Activated effector memory CD4-positive, alpha-beta T cell treated with anti-CD3 and anti-CD28 coated beads, Interleukin-2, amount 50 U/mL, for 16 hours (primary cell): ENCODE measurements around the gene RDM1.
"Not testable (repeated sequence)": the region's sequence is repeated elsewhere in the genome, so short reads cannot be mapped to it uniquely, and the experiment has no call there.

ENCODE experiments used
- DNase-seq: peaks from one replicate; pipeline ENCODE4 v3.0.0-alpha.2; 2020

Gene RDM1

DNA sequence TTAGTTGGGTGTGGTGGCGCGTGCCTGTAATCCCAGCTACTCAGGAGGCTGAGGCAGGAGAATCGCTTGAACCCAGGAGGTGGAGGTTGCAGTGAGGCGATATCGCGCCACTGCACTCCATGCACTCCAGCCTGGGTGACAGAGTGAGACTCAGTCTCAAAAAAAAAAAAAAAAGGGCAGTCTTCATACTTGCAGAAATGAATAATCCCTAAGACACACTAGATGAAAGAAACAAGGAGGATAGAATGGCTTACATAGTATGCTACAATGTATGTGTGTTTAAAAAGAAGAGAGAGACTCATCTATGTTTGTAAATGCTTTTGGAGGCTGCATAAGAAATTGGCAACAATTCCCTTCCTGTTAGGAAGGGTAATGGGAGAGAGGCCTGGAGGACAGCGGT, 32.8 kb downstream of the RDM1 start:
- DNase-seq = not testable (repeated sequence)

DNA sequence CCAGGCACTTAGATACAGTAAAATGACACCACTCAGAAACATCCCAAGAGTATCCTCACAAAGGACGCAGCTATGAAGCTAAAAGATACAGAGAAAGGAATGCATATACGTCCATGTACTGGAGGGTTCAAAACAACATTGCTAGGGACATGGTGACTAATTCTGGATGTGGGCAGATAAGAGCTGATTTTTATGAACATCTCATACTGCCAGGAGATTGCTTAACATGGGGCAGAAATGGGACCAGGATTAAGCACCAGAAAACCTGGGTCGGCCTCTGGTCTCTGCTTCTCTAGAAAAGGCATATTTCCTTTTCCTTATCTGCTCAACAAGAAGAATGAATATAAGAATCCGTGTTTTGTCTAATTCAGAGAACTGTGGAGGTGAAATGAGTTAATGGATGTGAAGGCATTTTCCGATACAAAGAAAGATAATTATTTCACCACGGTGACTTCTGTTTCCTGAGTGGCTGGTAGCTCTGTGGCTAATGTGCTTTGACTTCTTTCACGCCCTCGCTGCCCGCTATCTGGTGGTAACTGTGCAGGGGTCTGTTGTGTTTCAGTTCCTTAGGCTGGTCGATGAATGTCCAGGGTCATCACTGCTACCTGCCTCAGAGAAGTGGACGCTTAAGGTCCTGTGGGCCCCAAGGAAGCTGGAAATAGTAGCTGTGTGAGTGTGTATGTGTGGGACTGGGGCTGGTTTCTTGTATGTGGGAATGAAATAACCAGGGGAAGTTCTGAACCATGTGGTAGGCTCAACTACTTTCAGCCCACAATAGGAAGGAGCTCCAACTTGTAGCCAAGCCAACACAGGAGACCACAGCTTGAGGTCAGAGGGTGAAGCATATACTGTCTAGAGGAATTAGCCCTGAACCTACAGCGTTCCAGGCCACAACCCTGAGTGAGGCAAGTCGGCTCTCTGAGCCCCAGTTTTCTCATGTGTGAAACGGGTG, 34.7 kb downstream of the RDM1 start:
- DNase-seq = no peak

DNA sequence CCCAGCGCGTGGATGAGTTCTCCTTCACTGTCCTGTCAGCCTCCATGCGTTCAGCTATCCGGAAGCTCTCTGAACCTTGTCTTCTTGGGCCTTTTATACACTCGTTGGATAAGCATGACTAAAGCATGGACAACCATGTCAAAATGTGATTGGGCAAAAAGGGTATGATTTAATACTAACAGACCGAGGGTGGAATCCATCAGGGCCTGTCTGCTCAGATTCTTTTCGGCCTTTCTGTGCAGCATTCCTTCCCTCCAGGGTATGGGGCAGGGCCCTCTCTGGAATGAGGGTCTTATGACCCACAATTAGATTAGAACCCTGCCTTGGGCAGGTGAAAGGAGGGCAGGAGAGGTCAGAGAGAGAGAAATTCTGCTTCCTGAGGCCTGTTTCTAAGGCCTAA, 36.4 kb downstream of the RDM1 start:
- DNase-seq = no peak

DNA sequence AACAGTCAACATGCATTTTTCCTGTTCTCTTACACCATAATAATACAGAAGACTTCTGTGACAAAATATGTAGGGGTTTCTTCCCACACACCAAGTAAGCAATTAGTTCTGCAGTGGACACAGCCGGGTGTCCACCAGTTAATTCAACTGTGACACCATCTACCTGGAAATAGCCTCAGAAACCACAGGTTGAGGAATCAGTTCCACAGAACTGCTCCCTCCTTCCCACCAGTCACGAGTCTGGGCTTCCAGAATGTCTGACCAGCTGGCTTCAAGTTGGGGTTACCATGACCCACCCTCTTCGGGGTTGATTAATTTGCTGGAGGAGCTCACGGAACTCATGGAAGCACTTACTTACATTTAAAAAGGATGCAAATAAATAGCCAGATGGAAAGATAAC, 36.8 kb downstream of the RDM1 start:
- no peak for DNase-seq

DNA sequence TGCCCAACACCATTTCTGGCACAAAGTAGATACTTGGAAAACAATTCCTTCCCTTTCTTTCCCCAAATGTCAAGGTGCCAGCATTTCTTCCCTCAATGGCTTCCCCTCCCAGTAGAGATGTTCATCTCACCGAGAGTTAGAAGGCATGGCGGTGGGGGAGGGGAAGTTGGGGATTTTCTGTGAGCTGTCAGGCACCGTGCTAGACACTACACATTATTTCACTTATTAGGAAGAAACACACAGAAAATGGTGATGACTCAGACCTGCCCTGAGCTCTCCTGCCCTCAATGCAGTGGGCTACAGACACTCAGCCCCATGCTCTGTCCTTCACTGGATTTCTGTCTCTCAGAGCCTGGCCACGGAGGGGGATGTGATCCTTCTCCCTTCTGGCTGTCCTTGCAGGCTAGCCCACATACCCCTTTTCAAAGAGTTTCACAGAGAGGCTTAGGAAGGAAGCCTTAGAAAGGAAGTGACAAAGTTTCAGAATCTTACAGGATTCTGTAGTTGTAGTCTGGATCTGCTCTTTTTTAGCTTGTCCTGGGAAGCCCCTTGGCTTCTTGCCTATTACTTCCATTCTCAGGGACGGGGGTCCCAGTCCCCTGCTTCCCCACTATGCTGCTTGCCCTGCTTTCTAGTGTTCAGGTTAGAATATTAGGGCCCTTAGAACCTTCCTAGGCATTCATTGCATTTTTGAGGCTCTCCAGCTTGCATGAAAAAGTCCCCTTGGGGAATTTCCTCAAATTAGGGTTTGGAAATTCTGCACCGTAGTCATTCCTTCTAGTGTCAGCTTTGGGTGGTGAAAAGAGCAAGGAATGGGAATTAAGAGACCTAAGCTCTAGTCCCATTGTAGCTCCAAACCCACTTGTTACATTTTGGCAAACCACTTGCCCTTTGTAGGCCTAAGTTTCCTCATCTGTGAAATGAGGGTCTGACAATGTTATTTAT, 38.2 kb downstream of the RDM1 start:
- peak; percentile 80 for DNase-seq

DNA sequence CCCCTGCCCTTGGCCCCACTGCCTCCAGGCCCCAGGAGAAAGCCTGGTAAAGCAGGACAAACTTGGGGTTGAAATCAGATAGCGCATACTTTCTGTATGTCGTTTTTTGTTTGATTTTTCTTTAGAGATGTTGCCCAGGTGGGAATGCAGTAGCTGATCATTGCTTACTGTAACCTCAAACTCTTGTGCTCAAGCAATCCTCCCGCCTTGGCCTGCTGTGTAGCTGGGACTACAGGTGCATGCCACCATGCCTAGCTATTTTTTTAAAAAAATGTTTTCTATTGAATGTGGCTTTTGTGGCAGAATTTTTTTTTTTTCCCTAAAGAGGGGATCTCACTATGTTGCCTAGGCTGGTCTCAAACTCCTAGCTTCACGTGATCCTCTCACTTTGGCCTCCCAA, 39.3 kb downstream of the RDM1 start:
- DNase-seq = no peak

DNA sequence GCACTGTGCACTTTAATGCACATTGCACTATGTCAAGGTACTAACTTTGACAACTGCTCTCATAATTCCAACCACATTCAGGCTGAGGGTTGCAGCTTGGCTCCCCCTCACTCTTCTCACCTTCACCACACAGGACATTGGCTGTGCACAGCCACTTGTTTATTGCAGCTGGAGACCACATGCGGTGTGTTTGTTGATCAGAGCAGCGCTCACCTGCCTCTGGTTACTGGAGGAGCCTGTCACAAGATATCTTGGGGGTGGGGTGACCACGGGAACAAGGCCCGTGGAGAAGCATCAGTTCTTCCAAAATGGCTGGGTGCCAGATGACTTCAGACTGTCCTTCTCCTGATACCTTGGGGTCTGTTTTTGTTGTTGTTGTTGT, 39.8 kb downstream of the RDM1 start:
- peak; percentile 66 for DNase-seq

DNA sequence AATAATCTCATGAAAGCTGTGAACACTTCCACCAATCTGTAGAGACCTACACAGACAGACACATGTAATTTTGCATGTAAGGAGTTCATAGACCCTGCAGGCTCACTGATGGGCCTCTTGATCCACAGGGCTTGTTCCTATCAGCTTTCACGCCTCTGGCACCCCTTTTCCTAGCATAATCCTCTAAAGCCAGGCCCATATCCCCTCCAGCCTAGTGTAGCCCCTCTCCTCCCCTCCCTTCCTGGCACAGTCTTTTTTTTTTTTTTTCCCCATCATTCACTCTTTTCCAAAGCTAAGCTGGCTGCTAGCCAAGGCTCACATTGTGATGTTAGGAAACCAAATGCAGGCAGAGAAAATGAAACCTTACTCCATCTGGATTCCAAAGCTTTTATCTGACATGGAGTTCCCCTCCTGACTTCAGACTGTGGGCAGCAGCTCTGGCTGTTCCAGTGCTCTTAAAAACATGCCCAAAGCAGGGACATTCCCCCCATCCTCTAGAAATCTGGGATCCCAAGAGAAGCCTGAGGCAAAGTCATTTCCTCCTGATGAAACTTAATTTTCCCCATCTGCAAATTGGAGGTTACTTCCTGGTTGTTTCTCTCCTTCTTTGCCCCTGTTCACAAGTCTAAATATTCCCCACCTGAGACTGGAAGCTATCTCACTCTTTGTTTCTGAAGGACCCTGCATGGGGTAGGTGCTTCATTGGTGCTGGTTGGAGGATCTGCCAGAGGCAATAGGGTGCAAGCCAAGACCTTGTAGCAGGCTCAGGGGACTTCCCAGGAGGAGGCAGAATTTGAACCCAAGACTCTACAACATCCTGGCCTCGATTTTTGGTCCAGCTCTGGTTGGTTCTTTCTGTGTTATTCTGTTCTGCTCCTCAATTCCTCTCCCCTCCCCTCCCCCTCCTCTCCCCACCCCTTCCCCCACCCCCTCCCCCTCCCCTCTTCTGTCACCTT, 40.5 kb downstream of the RDM1 start:
- no peak for DNase-seq

DNA sequence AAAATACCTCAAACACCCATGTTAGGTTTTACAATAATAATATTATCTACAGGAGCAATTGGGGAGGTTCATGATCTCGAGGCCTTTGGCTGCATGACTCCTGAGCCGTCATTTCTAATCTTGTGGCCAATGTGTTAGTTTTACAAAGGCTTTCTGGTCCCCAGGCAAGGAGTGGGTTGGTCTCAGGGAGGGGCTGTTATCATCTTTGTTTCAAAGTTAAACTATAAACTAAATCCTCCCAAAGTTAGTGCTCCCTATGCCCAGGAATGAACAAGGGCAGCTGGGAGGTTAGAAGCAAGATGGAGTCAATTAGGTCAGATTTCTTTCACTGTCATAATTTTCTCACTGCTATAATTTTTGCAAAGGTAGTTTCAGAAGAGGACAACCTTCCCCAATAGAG, 41.3 kb downstream of the RDM1 start:
- DNase-seq = no peak

DNA sequence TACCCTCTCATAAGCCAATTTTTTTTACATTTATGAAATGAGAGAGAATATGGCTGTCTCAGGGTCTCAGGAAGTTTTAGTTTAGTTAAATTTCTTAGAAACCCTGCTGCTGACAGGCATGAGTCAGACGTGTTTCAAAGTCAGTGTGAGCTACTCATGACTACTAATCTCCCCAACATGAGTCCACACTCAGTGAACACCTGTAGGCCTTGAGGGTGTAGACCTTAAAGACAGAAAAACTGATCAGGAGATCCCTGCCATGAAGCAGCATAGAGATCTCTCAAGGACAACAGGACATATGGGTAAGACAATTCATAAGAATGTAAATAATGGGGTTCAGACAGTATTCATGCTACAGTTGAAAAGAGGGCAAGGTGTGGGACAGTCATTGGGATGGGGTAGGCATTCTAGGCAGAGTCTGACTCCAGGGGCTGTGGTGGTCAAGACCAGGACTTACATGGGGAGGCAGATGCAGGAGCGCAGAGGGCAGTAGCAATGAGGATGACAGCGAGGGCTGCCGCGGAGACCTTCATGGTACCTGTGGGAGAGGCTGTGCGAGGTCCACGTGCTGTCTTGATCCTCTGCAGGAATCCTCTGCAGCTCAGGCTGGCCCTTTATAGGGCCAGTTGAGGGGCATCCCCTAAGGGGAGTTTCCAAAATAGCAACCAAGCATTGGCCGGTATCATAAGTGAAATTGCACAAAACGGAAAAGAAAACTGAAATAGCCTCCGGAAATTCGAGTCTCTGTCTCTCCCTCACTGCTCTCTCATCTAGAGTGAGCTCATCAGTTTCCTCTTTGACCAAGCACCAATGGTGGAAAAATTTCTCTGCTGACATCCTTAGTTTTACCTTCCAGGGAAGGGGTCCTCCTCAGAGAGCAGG, 50.6 kb downstream of the RDM1 start, which contains the start of gene CCL5:
CCL5 (minus strand) TSS at position 588 of the 882 bp plus-strand sequence.
- peak; percentile 74 for DNase-seq

DNA sequence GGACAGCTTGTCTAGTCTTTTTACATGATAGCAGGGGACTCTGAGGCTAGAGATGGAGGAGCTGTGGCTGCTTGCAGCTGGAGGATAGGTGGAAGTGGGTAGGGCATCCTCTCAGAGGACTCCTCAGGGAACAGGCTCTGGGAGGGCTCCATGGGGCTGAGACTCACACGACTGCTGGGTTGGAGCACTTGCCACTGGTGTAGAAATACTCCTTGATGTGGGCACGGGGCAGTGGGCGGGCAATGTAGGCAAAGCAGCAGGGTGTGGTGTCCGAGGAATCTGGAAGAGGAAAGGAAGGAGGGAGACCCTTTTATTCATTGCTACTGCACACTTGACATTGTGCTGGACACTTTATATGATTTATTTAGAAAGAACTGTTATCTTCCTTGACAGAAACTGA, 52.2 kb downstream of the RDM1 start:
- no peak for DNase-seq

DNA sequence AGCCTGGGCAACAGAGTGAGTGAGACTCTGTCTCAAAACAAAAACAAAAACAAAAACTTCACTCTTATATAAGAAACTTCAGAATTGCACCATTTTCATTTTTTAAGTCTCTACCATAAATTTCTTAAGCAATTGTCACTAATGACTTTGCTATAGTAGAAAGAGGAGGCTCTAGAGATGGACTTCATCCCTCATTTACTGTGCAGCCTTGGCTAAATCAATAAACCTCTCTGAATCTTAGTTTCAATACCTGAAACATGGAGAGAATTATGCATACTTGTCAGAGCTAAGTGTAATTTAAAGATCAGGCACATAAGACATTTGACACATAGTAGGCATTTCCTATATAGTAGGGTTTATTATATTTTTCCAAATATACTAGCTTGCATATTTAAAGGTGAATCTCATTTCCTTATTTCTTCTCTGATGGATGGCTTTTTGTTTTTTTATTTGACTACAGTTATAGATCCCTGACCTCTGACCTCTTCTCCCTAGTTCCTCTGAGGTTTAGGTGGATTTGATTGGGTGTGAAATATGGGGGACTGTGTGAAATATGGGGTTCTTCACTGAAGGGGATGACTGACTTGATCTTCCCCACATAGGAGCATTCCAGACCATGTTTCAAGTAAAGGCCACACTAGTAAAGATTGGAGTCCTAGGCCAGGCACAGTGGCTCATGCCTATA, 53.1 kb downstream of the RDM1 start:
- no peak for DNase-seq

DNA sequence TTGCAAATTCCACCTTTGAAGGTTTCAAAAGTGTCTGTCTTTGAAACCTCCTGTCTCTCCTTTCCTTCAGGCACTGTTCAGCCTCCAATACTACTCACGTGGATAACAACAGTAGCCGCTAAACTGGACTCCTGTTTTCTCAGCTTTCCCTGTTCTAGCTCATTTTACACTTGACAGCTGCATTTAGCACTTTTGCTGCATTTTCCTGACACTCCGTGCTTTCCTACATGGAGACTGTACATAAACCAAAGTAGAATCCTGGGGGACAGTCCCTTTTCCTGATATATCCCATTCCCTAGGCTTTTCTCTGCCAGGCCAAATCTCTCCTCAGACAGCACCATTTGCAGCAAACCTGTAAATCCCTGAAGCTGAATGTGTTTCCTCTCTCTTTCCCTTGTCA, 54.0 kb downstream of the RDM1 start:
- DNase-seq = no peak

DNA sequence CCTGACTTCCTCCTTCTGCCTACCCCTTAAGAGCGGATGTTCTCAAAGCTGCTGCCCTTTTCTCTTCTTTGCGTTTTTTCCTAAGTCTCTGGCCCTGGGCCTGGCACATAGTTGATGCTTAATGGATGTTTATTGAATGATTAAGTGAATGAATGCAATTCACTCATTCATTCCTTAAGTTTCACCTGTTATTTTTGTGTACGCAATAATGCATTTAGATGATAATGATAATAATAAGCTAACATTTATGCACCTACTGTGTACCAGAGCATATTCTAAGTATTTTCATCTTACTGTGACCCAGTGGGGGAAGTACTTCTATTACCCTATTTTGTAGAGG, 54.8 kb downstream of the RDM1 start:
- no peak for DNase-seq

DNA sequence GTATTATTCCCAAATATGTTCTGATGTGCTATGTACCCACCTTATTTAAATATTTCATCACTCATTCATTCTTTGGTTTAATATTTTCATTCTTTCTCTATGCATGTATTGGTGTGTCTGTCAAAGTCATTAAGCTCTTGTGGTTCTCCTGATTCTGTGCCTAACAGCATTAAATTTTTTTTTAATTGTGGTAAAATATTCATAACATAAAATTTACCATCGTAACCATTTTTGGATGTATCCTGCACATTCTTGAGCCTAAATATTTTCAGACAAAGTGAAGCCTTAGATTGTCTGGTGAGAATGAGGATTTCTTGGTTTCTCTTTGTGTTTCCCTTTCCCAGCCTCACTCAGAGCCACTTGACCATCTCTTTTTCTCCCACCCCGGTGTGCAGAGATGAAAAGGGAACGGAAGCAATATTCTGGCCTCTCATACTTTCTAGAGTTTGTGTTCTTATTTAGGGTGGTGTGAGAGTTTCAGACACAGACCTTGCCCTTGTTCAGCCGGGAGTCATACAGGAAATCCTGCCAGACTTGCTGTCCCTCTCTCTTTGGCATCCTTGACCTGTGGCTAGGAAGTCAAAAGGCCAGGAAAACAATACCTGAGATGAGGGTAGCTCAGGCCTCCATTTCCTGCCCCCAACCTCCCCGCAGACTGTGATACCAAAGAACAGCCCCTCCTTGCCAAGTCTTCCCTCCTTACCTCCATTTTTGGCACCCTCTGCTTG, 55.3 kb downstream of the RDM1 start:
- no peak for DNase-seq

DNA sequence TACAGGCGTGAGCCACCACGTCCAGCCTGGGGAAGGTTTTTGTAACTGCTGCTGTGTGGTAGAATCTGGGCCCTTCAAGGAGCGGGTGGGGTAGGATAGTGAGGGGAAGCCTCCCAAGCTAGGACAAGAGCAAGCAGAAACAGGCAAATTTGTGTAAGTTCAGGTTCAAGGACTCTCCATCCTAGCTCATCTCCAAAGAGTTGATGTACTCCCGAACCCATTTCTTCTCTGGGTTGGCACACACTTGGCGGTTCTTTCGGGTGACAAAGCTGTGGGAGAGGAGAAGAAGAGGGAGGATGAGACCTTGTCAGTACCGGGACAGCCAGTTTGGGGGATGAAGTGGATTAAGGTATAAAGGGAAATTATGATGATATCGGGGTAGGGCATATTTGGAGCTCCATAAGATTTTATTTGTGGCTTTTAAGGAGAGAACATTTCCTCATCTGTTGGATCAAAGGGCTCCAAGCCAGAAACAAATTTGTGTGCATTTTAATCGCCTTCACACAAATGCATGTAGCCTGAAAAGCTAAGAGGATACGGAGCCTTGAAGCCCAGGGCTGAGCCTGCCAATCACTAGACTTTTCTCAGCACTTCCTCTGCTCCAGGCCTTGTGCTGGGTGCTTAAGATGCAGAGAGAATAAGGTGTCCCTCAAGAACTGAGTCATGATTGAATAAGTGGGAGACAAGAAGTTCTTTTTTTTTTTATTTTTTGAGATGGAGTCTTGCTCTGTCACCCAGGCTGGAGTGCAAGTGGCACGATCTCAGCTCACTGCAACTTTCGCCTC, 58.2 kb downstream of the RDM1 start:
- no peak for DNase-seq

DNA sequence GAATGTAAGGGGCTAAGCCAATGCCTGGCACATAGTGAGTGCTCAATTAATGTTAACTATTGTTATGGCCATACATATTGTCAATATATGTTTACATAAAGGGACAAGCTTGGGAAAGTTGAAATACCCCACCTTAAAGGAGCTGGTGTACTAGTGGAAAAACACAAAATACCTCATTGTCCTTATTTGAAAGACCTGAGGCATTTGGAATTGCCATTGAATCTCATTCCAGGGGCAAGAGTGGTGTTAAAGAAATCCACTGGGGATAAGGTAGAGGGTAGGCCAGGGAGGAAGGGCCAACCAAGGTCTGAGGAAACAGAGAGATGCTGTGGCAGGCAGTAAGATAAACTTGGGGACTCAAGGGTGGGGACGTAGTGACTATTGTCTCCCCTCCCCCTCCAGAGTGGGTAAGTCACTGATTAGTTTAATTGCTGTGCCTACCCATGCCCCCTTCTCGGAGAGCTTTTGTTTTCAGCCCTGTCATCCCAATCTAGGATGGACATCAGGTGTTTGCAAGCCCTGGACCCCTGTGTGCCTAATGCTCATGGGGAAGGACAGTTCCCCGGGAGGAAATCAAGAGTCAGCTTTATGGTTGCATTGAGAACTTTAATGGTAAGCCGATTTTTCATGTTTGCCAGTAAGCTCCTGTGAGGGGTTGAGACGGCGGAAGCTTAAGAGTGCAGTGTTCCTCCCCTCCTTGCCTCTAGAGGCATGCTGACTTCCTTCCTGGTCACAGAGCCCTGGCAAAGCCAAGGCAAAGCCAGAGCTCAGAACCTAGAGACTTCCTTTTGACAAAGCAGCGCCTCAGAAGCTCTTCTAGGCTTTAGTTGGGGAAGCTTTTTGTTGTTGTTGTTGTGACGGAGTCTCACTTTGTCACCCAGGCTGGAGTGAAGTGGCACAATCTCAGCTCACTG, 59.4 kb downstream of the RDM1 start:
- DNase-seq = no peak

DNA sequence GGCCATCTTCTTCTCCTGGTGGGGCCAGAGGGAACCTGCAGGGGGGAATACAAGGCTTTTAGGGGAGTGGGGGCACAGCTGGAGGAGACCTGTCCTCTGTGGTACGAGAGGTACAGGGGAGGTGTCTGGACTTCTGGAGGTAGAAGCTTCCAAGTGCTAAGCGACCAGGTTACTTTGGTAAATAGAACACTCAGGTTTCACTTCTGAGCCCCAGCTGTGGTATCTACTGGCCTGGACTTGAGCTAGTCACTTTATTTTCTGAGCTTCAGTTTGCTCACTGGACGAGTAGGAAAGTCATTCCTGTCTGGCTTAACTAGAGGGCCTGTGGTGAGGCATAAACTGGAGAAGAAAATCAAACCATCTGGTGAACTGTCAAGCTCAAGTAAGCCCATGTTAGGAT, 61.8 kb downstream of the RDM1 start, which contains the start of gene HEATR9:
HEATR9 (minus strand) TSS at position 155 of the 400 bp plus-strand sequence; CDS start at position 6, 149 bp downstream.
- DNase-seq = no peak
